Hematopoietic multipotent progenitor cell treated with erythropoietin and hydrocortisone succinate and interleukin-3 and kit ligand, for 8 days (in vitro differentiated cells): ENCODE data around the gene DNAJB4.
"Not testable (repeated sequence)": the region's sequence is repeated elsewhere in the genome, so short reads cannot be mapped to it uniquely, and the experiment has no call there.

Experiments used
- DNase-seq: peaks from one replicate; pipeline ENCODE4 v3.0.0-alpha.2; 2015

The DNAJB4 gene

DNA sequence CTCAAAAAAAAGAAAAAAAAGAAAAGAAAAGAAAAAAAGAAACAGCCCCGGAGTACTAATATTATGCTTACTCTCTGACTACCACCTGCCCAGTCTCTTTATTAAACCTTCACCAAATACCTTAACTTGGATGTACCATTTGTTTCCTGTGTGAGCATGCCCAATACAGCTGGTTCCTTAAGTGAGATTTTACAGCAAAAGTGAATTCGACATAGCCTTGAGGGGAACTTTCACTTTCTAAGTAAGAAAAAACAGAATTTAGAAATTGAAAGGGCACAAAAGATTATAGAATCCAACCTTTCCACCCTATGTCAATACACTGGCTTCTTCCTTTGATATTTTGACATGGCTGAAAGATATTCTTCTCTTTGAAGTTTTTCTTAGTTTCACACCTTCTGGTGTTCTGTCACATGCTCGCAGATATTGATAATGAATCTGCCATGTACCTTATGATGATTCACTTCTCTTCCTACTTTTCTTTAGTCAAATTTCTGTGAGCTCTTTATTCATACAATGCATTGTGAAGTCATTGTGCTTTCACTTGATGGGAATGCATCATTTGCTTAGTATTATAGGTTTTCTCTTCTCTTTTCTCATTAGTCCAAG is 35.8 kb downstream of the DNAJB4 start:
- no peak for DNase-seq

DNA sequence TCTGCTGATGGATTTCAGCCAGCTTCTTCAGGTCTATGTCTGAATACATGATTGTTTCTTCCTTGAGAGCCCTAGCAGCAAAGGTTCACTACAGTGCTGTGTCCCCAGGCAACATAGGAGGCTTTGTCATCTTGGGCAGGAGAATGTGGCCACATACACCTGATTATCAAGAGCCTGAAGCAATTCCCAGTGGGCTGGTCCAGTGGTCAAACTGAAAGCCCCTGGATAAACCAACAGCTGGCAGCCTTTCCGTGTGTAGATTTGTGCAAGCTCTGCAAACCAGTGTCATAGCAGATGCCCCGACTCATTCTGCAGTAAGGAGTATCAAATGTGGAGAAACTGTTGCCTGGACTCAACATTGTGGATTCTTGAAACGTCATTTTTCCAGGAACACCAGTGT is 38.7 kb downstream of the DNAJB4 start:
- DNase-seq, result no peak

DNA sequence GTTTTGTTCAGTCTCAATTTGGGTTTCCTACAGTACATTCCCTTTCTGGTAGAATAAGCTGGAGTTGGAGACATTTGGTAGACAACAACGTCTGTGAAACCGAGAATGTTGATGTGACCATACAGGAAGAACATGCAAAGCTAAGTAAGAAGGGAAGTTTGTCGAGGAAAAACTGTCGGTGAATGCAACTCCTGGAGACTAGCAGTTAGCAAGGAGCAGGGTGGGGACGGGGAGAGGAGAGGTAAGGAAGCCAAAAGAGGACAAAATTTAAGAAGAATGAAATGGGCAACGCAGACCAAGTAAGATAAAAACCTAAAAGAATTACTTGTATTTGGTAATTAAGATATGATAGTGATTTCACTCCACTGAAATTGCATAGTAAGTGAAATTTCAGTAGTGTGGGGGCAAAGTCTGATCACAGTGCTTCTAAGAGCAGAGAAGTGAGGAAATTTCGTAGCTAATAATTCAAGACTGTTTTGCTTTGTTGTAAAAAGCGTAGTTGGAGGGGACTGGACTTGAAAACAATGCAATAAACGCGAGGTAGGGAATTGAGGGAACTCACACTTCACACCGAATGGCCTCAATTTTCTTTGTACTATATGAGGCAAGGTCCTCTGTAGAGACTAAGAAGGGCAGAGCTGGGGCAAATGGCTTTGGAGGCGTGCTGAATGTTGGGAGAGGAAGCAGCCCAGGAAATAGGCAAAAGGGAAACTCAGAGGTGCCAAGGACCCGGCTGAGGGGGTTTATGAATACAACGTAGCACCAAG is 40.2 kb downstream of the DNAJB4 start:
- peak; percentile 17 for DNase-seq

DNA sequence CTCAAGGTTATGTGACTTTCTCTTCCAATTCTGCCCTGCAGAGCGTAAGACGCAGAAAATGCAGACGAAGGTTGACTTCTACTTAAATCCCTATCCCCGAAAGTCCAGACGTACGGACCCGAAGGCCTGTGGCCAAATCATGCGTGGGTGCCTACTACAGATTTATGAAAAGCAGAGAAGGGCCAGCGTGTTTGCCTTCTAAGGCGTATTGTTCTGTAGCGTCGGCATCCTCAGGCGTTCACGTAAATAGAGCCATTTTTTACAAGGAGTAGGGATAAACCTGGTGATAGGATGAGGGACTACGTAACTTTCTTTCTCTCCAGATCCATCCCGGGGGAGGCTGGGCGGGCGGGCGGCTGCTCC is 40.8 kb downstream of the DNAJB4 start:
- no peak for DNase-seq

DNA sequence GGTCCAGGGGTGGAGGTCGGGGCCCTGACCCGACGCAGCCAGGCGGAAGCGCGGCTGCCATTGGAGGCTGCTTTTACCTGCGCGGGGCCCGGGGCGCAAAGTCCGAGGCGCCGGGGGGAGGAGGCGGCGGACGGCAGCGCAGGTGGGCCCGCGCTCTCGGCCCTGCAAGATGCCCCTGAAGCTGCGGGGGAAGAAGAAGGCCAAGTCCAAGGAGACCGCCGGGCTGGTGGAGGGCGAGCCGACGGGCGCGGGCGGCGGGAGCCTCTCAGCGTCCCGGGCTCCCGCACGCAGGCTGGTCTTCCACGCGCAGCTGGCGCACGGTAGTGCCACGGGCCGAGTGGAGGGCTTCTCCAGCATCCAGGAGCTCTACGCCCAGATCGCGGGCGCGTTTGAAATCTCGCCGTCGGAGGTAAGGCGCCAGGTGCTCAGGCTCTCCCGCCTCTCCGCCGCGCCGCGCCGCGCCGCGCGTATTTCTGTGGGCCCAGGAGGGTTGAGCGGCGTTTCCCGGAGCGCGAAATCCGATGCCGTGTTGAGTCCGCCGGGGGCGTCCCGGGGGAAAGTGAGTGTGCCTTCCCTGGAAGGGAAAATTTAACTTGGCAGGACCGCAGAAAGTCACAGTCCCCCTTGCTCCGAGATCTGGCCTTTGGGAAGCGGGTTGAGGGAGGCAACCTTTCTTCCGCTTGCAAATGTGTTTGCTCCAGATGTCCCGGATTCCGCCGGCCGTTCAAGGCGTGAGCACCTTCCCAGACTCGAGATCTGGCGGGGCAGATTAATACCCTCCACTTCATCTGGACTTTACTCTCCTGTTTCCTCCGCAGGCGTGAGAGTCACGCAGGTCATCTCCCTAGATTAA is 41.4 kb downstream of the DNAJB4 start, which contains the start of gene GIPC2:
Gene GIPC2 (plus strand): TSS at position 41 of the 853 bp plus-strand sequence. CDS start 129 bp downstream, at position 170.
- peak; percentile 35 for DNase-seq

DNA sequence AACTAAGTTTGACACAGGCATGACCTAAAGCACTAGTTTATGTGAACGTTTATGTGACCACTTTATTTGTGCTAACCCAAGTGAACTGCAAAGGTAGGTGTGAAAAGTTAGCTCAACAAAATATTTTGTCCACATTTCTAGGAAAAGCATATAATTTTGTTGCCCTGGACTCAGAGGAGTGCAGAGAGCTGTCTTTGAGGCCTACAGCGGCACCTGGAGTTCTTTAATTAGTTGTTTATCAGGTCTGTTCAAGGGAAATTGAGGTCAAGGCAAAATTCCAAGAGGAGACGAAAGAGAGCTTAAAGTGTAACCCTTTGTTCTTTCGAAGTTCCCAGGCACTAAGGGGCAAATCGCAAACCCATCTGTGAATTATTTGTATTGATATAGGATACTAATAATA is 42.4 kb downstream of the DNAJB4 start:
- DNase-seq, result no peak

DNA sequence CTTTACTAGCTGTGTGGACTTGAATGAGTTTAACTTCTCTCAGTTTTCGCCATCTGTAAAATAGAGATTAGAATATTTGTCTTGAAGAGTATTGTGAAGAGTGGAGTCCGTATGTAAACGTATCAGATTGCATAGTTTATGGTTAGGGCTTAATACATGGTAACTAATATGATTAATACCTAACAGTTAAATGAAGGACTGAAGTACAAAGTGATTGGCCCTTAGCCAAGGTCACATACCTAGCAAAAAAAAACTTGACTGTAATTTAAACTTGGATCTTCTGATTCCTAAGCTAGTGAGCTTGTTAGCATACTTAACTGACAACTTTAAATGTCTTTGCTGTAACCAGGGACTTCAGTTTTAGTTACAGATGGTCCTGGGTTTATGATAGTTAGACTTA is 42.9 kb downstream of the DNAJB4 start:
- no peak for DNase-seq

DNA sequence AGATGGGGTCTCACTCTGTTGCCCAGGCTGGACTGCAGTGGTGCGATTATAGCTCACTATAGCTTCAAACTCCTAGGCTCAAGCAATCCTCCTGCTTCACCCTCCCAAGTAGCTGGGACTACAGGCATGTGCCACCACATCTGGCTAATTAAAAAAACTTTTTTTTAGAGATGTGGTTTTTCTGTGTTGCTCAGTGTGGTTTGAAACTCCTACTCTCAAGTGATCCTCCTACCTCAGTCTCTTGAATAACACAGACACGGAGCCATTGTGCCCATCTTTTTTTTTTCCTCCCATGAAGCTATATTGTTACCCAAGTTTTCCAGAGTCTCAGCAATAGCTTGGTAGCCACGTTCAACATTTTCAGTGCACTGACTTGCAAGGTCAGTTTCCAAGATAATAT is 43.7 kb downstream of the DNAJB4 start:
- no peak for DNase-seq

DNA sequence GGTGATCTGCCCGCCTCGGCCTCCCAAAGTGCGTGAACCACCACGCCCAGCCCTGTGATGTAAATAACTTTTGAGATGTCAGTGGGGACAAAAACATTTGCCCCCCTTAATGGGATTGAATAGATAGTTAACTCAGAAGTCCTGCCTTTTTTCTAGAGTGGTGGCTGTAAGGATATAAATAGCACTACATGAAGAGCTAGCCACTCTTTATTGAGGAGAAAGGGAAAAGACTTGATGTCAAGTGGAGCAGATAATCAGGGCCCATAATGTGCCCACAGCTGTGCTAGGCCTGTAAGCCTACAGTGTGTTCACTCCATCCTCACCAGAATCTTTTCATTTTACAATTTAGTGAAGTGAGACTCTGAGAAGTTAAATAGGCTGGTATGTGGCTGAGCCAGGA is 44.7 kb downstream of the DNAJB4 start:
- DNase-seq, result no peak

DNA sequence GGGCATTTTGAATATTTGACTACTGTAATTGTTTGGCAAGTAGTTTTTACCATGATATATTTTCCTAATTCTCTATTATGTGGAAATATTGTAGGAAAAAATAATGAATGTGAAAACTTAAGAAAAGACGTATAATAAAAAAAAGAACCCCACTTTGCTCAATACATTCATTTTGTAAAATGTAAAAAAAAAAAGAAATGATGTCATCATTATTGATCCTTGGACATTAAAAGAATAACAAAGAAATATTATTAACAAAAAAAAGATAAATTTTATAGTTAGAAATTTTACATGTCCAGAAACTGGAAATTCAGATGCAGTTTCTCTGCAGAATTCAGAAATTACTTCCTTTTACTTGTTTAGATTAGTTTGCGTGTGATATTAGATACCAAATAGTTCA is 46.3 kb downstream of the DNAJB4 start:
- DNase-seq, result no peak

DNA sequence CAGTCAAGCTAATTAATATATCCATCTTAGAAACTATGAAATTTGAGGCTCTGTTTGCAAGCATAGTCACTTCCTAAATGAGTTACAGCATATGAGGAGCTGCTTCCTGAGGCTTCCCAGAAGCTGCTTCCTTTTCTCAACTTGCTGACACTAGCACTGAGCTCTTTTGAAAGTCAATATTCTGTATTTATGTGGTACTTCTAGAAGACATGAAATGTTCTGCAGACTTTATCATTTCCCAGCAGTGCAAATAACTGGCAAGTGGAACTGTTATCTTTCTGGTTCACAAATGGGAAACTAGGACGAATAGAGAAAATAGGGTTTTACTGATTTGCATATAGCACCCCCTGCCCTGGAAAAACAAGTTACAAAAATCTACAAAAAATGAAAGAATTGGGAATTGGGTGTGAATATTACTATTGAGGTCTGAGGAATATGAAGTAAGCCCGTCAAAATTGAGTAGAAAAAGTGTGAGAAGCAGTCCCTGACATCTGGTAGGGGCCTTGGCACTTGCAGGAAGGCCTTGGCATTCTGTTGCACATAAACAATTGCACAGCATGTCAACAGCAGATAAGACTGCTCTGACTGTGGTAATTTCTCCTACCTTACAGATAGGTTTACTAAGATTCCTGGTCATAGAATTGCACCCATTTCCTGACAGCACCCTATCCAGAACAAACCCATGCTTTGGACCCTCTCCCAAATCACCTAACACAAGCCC is 48.1 kb downstream of the DNAJB4 start:
- peak; percentile 90 for DNase-seq

DNA sequence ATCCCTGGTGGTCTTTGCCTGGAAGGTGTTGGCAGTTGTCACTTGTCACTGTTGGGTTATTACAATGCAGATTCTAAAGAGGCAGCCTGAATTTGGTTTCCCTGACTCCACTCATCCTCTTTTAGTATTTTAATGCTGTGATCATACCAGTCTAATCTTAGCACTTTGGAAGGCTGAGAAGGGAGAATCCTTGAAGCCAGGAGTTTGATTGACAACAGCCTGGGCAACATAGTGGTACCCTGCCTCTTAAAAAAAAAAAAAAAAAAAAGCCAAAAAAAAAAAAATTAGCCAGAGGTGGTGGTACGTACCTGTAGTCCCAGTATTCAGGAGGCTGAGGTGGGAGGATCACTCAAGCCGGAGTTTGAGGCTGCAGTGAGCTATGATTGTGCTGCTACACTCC is 48.8 kb downstream of the DNAJB4 start:
- DNase-seq, result no peak

DNA sequence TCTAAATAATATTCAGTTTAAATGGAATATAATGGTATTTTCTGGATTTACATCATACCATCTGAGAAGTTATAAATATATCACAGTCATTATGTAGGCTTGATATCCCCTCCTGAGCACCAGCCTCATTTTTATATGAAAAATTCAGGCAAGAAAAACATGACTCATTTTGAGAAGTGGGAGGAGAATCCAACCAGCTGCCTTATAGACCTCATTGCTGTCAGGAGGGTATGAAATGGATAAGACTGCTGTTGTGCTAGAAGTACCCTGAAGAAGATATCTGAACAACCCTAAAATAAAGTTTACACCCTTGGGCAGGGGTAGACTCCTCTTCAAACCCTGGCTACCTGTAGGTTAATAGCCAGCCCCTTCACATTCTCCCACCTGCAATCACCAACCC is 49.8 kb downstream of the DNAJB4 start:
- no peak for DNase-seq

DNA sequence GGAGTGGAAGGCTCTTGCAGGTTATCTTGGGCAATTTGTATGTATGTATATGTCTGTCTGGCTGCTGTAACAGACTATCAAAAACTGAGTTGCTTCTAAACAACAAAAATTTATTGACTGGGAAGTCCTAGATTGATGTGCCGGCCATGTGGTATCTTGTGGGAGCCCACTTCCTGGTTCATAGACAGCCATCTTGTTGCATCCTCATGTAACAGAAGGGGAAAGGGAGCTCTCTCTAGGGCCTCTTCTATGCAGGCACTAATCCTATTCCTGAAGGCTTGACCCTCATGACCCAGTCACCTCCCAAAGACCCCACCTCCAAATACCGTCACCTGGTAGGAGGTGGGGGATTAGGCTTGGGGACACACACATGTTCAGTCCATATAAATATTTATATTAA is 50.2 kb downstream of the DNAJB4 start:
- no peak for DNase-seq

DNA sequence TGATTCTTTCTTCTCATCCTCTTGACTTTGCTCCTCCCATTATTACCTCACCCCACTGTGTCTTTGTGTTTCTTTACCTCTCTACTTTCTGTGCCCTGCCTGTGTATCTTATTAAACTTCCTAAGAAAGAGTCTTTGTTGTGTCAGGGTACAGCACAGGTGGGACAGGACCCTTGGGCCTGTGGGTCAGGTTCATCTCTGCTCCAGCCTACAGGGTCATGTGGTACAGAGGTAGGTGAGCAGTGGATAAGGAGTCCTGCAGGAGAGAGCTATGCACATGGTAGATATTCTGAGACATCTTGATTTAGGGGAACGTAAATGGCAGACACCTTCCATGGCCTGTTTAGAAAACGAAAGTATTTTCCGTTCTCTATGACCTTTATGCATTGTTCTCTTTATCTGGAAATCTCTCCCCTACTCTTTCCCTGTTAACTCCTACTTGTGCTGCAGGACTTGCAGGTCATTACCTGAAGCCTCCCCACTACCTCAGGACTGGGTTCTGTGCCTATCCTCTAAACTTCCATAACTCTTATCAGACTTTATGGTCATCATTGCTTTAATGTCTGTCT is 50.9 kb downstream of the DNAJB4 start:
- DNase-seq, result no peak

DNA sequence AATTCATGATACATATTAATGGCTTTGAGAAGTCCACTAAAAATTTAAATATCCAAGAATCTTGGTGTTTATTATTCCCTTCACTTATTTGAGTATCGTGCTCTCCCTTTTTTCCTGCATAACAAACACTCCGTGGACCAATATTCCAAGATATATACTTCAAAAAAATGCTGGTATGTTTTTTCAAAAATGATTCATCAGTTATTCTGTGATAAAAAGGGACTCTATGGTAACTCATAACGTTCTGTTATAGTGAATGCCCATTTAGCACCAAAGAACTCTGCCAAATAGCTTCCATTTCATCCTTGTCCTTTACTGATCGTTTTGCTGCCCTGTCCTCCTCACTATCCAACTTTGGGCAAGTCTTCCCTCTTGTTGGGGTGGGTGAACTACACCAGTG is 53.9 kb downstream of the DNAJB4 start:
- no peak for DNase-seq

DNA sequence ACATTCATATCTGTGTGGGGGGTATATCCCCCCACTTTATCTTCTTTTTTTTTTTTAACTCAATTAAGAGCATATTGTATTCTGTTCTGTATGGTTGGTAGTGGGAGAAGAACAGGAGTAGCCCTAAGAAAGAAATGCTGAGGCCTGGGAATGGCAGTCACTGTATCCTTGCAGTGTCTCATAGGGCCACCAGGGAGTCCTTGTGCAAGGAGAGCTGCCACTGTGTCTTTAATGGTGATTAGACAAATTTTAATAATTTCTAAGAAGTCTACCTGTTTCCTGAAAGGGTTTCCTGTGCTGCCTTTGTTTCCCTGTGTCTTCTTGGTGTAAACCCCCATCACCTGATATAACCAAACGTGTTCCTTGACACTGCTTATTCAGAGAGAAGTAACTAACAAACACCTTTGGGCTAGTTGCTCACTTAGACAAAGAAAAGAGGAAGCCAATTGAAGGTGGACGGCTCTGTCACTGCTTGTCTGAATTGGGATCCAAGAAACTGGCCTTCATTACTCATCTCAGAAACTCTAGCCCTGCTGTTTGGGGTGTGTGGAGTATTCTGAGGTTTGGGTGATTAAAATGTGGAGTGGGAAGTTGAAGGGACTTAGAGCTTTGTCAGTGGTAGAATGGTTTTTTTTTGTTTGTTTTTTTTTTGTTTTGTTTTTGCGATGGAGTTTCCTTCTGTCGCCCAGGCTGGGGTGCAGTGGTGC is 56.3 kb downstream of the DNAJB4 start:
- no peak for DNase-seq

DNA sequence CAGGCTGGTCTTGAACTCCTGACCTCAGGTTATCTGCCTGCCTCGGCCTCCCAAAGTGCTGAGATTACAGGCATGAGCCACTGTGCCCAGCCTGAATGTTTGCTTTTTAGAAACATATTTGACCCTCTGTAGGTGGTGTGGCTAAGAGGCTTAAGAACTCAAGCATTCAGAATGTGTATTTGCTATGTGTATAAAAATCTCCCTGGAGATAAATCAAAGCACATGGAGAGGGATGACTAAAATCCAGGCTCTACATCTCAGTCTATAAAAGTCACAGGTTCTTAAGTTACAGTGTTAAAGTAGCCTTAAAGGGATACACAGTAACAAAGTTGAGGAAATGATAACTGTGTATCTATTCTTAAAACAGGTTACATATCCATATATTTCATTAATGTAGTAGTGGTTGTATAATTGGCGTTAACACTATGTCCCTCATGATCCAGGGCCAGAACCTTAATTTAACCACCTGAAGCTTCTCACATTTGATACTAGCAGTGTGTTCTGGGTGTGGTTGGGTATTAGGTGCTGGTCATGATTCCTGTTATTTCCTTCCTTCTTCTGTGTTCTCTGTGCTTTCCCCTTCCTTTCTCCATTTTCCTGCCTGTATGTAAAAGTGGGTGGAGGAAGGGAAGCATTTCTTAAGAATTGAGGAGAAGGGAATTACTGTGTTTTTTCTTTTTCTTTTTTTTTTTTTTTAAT is 57.2 kb downstream of the DNAJB4 start:
- no peak for DNase-seq

DNA sequence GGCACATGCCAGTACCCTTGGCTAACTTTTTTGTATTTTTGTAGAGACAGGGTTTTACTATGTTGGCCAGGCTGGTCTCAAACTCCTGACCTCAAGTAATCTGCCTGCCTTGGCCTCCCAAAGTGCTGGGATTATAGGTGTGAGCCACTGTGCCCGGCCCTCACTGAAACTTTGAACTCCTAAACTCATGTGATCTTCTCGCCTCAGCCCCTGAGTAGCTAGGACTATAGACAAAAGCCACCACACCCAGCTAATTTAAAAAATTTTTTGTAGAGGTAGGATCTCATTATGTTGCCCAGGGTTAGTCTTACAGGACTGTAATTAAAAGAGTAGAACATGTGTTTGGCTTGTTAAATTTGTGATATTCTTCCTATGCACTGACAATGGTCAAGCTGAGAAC is 60.1 kb downstream of the DNAJB4 start:
- not testable (repeated sequence) for DNase-seq
